ENCODE results near the gene TANGO2. TPM values are rescaled to one million over a fixed set of nuclear protein-coding genes. Genes with fewer than 3 reads are reported as not detected.

The TANGO2 gene
- total RNA-seq, 1 experiment from 2014 or later, result 14.6 TPM

DNA sequence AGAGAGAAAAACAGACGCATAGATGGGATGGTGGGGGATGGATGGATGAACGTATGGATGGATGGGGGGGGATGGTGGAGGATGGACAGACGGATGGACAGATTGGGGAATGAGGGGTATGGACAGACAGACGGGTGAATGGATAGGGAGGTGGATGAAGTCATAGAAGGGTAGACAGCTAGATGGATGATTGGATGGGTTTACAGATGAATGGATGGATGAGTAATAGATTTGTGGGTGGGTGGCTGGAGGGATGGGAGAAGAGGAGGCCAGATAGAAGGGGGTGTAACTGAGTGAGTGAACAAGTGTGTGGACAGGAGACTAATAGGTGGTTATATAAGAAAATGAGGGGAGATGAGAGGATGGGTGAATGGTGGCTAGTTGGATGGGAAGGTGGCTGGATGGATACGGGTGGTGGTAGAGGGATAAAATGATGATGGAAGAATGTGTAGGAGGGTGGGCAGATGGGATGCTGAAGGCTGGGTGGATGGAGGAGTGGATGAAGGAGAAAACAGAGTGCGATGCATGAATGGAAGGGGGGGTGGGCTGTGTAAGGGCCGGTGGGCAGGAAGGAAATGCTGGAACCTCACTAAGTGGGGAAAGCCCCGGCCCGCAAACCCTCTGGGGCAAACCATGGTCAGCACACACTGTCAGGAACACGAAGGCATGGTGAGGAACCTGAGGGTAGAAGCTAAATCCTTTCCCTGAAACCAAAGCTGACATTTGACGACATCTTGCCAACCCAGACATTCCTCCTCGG lies 25.9 kb upstream of the TANGO2 start:
- Histone ChIP-seq H2BK5ac (ENCODE audit: insufficient read length, low read length) (no peak overlapping the region), H4K20me1 (ENCODE audit: control insufficient read depth, insufficient read depth, insufficient read length) (no peaks in the 10 kb centered on the region), H3K9me3 (ENCODE audit: control insufficient read depth, low read depth, low read length) (no peaks in the 10 kb centered on the region), H3T11ph (ENCODE audit: low read length) (no peak overlapping the region), H2BK120ac (ENCODE audit: low read depth, low read length, poor library complexity, severe bottlenecking) (no peak overlapping the region), H3K4ac (ENCODE audit: low read depth, low read length) (no peak overlapping the region), H3K27ac (ENCODE audit: insufficient read length, low read depth, low read length) (no peak overlapping the region), H3K23me2 (ENCODE audit: insufficient read length, low read depth, low read length, poor library complexity, severe bottlenecking) (no peaks in the 10 kb centered on the region), H3K18ac (ENCODE audit: insufficient read length, low read depth, low read length) (no peak overlapping the region), H2AFZ (ENCODE audit: low read length) (no peak overlapping the region), H3K56ac (ENCODE audit: insufficient read length, low read depth, low read length) (no peak overlapping the region), H3K14ac (ENCODE audit: insufficient read depth, low read length) (no peak overlapping the region), H3K27me3 (ENCODE audit: insufficient read depth, low read length) (no peaks in the 10 kb centered on the region), H3K4me2 (ENCODE audit: insufficient read depth, insufficient read length, low read length) (no peak overlapping the region), H2AK5ac (ENCODE audit: insufficient read length, low read length) (no peak overlapping the region), H4K91ac (ENCODE audit: insufficient read length, low read depth, low read length) (no peak overlapping the region), H3K23ac (ENCODE audit: insufficient read length, low read depth, low read length) (no peak overlapping the region), H3K9ac (ENCODE audit: extremely low read depth, insufficient read length, low read length) (no peak overlapping the region), H2BK15ac (ENCODE audit: low read depth, low read length) (no peak overlapping the region), H4K5ac (ENCODE audit: insufficient read length, low read depth, low read length) (no peak overlapping the region), H3K4me1 (ENCODE audit: insufficient read depth, low read length) (peaks cover 6% of the 10 kb centered on the region; the same call in 1 of the 2 replicates), H4K8ac (replicated peaks; ENCODE audit: insufficient read length, low read depth, low read length) (no peak overlapping the region), H3K79me2 (ENCODE audit: insufficient read depth, low read length) (no peaks in the 10 kb centered on the region), H3K79me1 (ENCODE audit: insufficient read depth, low read depth, low read length, poor library complexity, severe bottlenecking) (no peaks in the 10 kb centered on the region), H2BK12ac (ENCODE audit: insufficient read length, low read depth, low read length) (no peak overlapping the region), H2BK20ac (ENCODE audit: low read depth, low read length, poor library complexity, severe bottlenecking) (no peak overlapping the region)
- no peak overlapping the region for H3K4me3 Mint-ChIP-seq
- 100% methylated on average over 3 of the region's 12 CpGs for WGBS (ENCODE audit: extremely low coverage, insufficient read length, low lambda C conversion rate)
- no peaks in the 10 kb centered on the region; a peak in 1 of 5 replicates for H3K9me3 Mint-ChIP-seq
- DNase-seq, result no peak
- peaks cover 14 to 21% of the 10 kb centered on the region in 2 experiments for H3K4me1 Mint-ChIP-seq
- H3K36me3 Mint-ChIP-seq (ENCODE audit: insufficient read depth in 1 of 3, low read depth in 3 of 3), result no peaks in the 10 kb centered on the region
- TF ChIP-seq, protein P1, sequence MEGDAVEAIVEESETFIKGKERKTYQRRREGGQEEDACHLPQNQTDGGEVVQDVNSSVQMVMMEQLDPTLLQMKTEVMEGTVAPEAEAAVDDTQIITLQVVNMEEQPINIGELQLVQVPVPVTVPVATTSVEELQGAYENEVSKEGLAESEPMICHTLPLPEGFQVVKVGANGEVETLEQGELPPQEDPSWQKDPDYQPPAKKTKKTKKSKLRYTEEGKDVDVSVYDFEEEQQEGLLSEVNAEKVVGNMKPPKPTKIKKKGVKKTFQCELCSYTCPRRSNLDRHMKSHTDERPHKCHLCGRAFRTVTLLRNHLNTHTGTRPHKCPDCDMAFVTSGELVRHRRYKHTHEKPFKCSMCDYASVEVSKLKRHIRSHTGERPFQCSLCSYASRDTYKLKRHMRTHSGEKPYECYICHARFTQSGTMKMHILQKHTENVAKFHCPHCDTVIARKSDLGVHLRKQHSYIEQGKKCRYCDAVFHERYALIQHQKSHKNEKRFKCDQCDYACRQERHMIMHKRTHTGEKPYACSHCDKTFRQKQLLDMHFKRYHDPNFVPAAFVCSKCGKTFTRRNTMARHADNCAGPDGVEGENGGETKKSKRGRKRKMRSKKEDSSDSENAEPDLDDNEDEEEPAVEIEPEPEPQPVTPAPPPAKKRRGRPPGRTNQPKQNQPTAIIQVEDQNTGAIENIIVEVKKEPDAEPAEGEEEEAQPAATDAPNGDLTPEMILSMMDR (conservative IDR thresholded peaks at IDR 0.05), result no peak
- no peak overlapping the region for H3K27ac Mint-ChIP-seq
- no peaks in the 10 kb centered on the region; the same call in 1 of the 2 replicates for H3K27me3 Mint-ChIP-seq (ENCODE audit: low read depth)
